Fibroblast of mammary gland (primary cell): ENCODE data around the gene FHOD3.

ENCODE experiments used
- DNase-seq: peaks from one replicate; pipeline ENCODE4 v3.0.0-alpha.2; 2010; ENCODE audit warnings: low read depth
- H3K4me3 ChIP-seq: 2 replicates; pipeline ENCODE4 v1.5.1; 2011; ENCODE audit warnings: low read depth, mild to moderate bottlenecking, low read length, moderate library complexity; ENCODE audit not compliant: control insufficient read depth
- CTCF ChIP-seq: conservative IDR thresholded peaks from 2 replicates; pipeline ENCODE4 v1.5.1; 2011; ENCODE audit warnings: low read depth, low read length, inconsistent platforms; ENCODE audit not compliant: control insufficient read depth, insufficient read depth

The FHOD3 gene

GRCh38 chr18:36264283-36264682, 33.2 kb upstream of the FHOD3 start:
- DNase-seq: no peak
- TF ChIP-seq CTCF: no peak
- H3K4me3 ChIP-seq: no peak overlapping the region

- TF ChIP-seq CTCF: no peak
- no peak for DNase-seq
- no peak overlapping the region for H3K4me3 ChIP-seq
These were observed 32.5 kb upstream of the FHOD3 start for GRCh38 chr18:36265015-36265414.

GRCh38 chr18:36269157-36269556, 28.4 kb upstream of the FHOD3 start:
- no peak for TF ChIP-seq CTCF
- DNase-seq: no peak
- no peak overlapping the region for H3K4me3 ChIP-seq

GRCh38 chr18:36271153-36271552, 26.4 kb upstream of the FHOD3 start:
- H3K4me3 ChIP-seq: no peak overlapping the region
- TF ChIP-seq CTCF: no peak
- DNase-seq: no peak

- no peak for TF ChIP-seq CTCF
- no peak for DNase-seq
- no peak overlapping the region for H3K4me3 ChIP-seq
These were observed 24.2 kb upstream of the FHOD3 start for GRCh38 chr18:36273347-36273746.

- DNase-seq: no peak
- no peak for TF ChIP-seq CTCF
- H3K4me3 ChIP-seq: no peak overlapping the region
These were observed 23.3 kb upstream of the FHOD3 start for GRCh38 chr18:36274083-36274715.

GRCh38 chr18:36275561-36275960, 22.0 kb upstream of the FHOD3 start:
- no peak for DNase-seq
- H3K4me3 ChIP-seq: no peak overlapping the region
- TF ChIP-seq CTCF: no peak
